GM10847 (cell line): ENCODE results near the gene BANP.

Source experiments
- POLR2A ChIP-seq: IDR thresholded peaks from 2 replicates; pipeline ENCODE4 v1.6.1; 2011; ENCODE audit not compliant: insufficient read length; ENCODE audit errors: extremely low read depth

The BANP gene

DNA sequence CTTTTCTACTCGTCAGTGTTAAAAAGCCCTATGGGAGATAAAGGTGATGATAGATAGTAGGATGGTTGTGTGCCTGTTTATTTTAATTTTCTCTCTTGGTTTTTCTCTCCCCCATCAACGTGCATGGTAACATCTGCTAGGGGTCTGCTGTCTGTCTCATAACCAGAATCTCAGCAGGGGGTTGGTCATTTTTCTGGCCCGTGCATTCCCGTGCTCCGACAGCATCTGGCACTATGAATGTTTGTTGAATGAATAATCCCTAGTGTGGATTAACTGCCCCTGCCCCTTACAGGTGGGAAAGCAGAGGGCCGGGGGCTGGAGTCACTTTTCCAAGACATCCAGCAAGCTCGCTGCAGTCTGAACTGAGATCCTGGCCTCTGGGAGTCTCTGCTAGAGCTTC, 21.2 kb upstream of the BANP start:
- no peak for TF ChIP-seq POLR2A

- TF ChIP-seq POLR2A = no peak
These were observed 20.8 kb upstream of the BANP start for GRCh38 chr16:87930456-87930855.

DNA sequence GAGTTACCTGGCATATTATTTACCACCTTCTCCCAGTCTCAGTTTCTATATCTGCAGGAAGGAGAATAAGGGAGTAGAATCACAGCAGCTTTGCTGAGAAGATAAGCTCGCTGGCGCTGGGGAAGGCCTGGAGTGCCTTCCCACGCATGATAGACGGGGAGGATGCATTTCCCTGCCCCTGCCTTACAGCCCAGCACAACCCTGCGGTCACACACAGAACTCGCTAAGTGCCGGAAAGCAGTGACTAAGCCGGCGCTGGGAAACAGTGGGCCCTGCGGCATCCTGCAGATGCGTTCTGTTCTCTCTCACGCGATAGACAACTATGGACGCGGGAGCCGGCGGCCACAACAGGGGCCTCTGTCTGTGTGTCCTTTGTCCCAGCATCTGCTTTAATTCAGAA, 19.7 kb upstream of the BANP start:
- no peak for TF ChIP-seq POLR2A

DNA sequence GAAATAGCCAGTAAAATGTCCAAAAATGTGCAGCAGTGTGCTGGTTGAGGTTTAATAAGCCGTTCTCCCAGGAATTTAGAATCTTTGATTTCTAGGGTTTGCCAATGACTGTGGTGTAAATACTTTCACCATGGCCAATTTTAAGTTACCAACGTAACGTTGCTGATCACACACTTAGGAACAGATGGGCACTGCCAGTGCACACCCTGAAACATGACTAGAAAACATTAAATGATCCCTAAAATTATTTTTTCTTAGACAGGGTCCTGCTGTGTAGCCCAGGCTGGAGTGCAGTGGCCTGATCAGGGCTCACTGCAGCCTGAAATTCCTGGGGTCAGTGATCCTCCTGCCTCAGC, 18.1 kb upstream of the BANP start:
- no peak for TF ChIP-seq POLR2A

DNA sequence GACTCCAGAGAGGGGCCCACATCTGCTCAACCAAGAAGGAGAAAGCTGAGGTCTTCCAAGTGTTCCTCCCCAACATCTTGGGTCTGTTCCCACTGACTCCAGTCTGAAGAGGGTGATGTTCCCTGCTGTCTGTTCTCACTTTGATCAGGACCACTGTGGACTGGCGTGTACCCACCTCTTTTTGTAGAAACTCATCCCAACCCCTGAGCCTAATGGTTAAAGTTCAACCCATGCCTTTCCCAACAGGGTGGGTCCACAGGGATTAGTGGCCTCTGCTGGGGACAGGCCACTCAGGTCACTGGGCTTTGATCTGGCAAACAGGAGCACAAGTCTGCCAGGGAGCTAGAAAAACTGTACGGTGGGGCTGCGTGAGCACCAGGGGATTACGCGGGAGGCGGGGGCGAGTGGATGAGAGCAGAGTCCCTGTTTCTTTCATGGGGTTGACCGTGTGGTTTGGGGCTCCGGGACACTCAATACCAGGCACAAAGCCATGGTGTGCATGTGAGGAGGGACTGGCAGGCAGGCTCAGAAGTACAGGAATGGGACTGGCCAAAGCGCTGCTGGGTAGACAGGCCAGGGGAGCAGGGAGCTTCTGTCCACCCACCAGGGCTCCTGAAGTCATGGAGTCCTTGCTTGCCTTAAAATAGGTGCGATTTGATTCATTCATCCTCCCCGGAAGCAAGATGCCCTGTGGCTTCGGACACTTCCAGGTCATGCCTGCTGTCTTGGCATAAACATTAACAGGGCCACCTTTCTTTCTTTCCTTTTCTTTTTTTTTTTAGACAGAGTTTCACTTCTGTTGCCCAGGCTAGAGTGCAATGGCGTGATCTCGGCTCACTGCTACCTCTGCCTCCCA, 14.6 kb upstream of the BANP start, which contains the start of gene CA5A:
TSS of gene CA5A (minus strand) at position 155 of the 856 bp plus-strand sequence. CDS start at position 76, 79 bp downstream.
- no peak for TF ChIP-seq POLR2A

DNA sequence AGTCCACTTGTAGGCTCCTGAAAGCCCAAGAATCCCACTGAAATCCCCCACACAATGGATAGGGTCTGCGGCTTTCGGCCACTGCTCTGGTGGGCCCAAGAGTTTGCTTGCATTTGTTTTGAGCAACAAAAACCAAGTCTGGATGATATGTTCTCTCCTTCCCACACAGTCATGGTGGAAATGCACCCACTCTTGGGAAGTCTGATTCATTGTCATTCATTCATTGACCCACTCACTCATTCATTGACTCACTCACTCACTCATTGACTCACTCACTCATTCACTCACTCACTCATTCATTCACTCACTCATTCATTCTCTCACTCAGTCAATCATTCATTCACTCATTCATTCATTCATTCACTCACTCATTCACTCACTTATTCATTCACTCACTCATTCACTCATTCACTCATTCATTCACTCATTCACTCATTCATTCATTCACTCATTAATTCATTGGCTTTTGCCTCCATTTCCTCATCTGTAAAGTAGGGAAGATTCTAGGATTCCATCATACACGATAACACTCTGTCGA, 12.8 kb upstream of the BANP start:
- no peak for TF ChIP-seq POLR2A

GRCh38 chr16:87939562-87940423, 11.4 kb upstream of the BANP start:
- no peak for TF ChIP-seq POLR2A

DNA sequence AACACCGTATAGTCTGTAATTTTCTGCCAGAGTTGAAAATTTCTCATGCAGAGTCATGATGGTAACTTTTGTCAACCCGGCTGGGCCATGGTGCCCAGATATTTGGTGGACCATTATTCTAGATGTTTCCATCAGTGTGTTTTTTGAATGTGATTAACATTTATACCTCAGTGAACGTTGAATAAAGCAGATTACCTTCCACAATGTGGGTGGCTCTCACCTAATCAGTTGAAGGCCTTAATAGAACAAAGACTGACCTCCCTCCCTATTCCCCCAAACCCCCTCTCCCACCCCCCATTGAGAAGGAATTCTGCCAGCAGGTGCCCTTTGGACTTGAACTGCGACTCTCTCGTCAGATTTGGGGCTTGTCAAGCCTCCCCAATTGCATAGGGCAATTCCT, 8.6 kb upstream of the BANP start:
- TF ChIP-seq POLR2A = no peak

DNA sequence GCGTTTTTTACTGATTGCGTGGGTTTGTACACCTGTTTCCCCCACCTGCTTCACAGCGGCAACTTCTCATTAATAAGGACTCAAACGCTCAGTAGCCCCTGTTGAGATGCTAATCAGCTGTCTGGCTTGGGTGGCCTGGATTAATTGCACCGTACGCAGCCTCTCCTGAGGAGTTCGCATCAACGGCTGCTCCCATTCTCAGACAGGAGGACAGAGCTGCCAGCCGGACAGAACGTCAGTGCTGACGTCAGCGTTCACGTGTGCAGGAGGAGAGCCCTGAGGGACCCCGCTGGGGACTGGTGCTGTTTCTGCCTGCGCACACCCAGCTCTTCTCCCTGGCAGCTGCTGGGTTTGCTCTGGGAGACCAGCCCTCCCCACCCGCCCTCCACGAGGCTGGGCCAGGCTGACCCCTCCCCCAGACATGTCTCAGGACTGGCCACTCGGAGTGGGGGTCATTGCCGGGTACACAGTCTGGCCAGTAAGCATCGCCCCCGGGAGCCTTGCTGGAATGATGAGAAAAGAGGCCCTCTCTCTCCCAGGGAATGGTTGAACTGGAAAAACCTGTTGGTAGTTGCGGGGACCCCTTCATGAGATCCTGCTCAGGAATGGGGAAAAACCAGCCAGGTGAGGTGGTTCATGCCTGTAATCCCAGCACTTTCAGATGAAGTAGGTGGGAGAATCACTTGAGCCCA, 5.7 kb upstream of the BANP start:
- no peak for TF ChIP-seq POLR2A

- TF ChIP-seq POLR2A = no peak
These were observed 4.5 kb upstream of the BANP start for GRCh38 chr16:87946596-87947347.

- no peak for TF ChIP-seq POLR2A
These were observed 3.7 kb upstream of the BANP start for GRCh38 chr16:87947356-87948118.

DNA sequence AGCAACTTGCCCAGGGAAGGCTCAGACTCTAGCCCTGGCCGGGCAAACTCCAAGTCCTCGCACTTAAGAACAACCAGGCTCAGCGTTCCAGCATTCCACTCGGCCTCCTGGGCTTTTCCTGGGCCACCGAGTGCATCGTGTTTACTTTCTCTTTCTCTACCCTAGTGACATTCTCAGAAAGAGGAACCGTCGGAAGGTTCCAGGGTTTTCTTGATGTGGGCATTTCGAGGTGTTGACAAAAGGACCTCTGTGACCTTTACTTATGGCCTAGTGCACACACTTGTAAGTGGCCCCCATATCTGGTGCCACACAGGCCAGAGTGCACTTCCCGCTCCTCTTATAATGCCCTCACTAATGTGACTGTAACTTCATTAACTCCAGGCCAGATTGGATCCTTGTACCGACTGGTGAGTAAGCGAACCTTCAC, 3.1 kb upstream of the BANP start:
- TF ChIP-seq POLR2A = no peak

GRCh38 chr16:87948735-87949070, 2.5 kb upstream of the BANP start:
- no peak for TF ChIP-seq POLR2A
